NCI-H526 treated with DMSO at 0.1 percent for 48 hours (cell line): ENCODE measurements around the gene CCDC27.
"Not testable (repeated sequence)": the region's sequence is repeated elsewhere in the genome, so short reads cannot be mapped to it uniquely, and the experiment has no call there.

ENCODE experiments used
- DNase-seq: peaks from one replicate; lab custom pipeline; 2025; lab: John Stamatoyannopoulos, UW

CCDC27 gene

DNA sequence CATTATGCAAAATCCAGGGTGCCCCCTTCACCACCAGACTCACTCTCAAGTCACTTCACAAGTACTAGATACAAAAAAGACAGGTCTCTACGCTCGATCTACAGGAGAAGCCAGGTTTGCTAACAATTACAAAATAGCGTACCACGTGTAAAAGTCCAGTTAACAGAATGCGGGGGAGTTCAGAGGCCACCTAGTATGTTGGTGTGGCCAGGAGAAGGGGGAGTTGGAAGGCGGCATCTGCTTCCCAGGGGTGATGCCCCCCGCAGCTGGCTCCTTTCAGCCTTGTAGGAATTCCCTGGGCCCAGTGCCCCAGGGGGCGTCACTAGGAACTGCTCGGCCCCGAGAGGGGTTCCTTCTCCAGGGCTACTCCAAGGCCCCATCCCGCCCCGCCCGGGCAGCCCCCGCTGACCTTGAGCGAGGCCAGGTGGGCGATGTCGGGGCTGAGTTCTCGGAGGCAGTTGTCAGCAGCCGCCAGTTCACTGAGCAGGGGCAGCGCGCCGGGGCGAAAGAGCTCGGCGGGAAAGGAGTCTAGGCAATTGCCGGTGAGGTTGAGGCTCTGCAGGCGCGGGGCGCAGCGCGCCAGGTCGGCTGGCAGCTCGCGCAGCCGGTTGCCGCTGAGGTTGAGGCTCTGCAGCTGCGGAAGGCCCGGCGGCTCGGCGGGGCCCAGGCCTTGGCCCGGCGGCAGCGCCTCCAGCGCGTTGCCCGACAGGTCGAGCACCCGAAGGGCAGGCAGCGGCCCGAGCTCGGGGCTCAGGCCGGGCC lies 43.4 kb downstream of the CCDC27 start:
- DNase-seq: no peak

DNA sequence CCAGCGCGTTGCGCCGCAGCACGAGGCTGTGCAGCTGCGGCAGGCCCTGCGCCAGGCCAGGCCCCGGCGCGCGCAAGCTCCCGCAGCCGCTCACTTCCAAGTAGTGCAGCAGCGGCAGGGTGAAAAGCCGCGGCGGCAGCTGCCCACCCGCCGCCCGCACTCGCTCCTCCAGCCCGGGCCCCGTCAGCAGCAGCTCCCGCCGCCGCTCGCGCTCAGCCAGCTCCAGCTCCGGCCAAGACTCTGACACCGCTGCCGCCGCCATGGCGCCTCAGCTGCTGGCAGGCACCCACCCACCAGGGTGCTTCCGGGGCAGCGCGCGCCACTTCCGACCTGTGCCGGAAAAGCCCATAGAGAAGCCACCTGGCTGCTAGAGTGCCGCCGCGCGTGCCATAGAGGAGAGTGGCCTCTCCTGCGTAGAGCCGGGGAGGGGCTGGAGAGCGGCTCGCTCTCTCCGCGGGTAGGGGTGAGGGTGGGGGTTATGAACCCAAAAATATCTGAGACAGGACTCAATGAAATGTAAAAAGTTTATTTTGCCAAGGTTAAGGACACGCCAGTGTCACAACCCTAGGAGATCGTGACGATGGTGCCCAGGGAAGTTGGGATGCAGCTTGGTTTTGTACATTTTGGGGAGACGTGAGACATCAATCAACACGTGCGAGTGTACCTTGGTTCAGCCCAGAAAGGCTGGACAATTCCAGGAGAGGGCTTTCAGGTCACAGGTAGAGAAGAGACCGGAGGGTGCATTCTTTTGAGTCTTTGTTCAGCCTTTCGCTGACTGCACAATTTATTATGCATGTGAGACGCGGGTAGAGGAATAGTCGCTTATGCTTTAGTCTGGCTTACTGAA lies 44.2 kb downstream of the CCDC27 start, which contains the start of gene LRRC47:
Gene LRRC47, minus strand, starts transcription at position 284 of the 847 bp plus-strand sequence. Its CDS starts 22 bp downstream, at position 262.
- peak; percentile 80 for DNase-seq

DNA sequence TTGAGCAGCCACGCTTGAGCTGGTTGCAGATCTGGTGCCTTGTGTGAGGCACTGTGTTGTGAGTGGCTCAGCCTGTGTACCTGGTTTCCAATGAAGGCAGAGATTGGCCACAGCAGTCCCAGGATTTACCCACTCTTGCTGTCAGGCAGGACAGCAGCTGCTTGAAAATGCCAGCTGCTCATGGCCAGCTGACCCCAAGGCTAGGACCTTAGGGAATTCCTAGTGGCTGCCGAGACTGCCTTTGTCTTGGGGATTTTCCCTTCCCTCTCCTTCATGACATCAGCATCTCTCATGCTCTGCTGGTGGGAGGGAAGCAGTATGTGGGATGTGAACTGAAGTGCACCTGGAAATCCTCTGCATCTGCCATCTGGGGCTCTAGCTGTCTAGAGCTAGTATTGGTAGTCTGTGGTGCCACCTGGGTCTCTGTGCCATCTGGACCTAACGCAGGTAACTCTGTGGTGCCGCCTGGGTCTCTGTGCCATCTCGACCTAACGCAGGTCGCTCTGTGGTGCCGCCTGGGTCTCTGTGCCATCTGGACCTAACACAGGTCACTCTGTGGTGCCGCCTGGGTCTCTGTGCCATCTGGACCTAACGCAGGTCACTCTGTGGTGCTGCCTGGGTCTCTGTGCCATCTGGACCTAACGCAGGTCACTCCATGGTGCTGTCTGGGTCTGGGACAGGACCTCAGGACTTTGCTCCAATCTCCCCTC lies 47.9 kb downstream of the CCDC27 start:
- DNase-seq: no peak

DNA sequence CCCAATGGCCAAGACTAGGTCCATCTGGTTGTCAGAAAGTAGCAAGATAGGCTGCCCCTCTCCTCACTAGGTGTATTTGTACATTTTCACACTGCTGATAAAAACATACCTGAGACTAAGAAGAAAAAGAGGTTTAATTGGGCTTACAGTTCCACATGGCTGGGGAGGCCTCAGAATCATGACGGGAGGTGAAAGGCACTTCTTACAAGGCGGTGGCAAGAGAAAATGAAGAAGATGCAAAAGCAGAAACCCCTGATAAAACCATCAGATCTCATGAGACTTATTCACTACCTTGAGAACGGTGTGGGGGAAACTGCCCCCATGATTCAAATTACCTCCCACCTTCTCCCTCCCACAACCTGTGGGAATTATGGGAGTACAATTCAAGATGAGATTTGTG lies 48.5 kb downstream of the CCDC27 start:
- not testable (repeated sequence) for DNase-seq

DNA sequence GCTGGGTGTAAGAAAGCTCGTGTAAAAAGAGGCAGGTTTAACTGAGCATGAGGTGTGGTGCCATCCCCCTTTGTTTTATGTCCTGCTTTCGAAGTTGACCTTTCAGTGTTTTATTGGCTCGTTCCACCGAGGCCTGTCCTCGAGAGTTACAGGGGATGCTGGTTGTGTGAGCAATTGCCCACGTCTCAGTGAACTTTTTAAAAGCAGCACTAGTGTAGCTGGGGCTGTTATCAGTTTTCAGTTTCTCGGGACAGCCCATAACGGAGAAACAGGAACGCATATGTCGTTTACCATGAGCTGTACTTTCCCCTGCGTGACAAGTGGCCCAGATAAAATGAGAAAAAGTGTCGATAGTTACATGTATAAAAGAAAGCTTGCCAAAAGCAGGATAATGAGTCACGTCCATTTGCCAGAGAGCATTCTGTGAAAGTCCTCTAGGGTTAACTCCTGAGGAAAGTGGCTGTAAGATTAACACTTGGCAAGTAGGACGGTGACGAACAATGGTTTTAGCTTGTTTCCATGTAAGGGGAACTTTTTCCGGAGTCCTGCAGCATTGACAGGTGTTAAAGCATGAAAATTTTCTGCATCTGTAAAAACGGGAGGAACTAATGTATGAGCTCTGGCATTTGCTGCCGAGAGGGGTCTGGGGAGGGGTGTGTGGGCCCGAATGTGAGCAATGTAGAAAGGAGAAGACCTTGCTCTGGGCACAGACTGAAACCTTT lies 51.8 kb downstream of the CCDC27 start:
- DNase-seq: no peak

DNA sequence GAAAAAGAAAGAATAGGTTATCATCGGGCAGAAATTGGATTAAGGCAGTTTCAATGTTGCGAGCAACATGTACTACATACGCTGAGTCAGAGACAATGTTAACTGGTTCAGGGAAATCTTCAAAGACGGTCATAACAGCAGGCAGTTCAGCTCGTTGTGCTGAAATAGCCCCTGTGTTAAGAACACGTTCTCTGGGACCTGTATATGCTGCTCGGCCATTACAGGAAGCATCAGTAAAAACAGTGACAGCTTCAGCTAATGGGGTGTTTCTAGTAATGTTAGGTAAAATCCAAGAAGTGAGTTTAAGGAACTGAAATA lies 52.3 kb downstream of the CCDC27 start:
- not testable (repeated sequence) for DNase-seq

DNA sequence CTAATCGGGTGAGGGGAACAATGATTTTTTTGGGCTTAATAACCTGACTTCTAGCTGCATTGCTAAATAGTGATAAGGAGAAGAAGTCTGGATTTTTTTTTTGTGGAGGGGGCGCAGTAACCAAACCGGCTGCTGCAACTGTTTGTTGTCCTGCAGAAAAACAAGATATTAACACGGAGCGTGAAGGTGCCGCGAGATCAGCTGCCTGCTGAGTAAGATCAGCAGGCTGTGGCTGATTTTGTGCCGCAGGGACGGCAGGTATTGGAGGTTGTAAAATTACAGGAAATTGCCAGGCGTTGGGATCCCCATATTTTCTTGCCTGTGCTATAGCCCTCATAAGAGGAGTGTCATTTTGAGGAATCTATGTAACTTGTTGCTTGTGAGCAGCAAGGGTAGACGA lies 52.8 kb downstream of the CCDC27 start:
- no peak for DNase-seq

DNA sequence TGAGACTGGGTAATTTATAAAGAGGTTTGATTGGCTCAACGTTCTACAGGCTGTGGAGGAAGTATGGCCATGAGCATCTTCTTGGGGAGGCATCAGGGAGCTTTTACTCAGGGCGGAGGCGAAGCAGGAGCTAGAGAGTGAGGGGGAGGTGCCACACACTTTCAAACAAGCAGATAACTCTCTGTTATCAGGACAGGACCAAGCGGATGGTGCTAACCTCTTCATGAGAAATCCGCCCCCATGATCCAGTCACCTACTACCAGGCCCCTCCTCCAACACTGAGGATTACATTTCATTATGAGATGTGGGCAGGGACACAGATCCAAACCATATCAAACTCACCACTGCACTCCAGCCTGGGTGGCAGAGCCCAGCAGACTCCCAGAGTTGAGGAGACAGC lies 55.5 kb downstream of the CCDC27 start:
- no peak for DNase-seq

DNA sequence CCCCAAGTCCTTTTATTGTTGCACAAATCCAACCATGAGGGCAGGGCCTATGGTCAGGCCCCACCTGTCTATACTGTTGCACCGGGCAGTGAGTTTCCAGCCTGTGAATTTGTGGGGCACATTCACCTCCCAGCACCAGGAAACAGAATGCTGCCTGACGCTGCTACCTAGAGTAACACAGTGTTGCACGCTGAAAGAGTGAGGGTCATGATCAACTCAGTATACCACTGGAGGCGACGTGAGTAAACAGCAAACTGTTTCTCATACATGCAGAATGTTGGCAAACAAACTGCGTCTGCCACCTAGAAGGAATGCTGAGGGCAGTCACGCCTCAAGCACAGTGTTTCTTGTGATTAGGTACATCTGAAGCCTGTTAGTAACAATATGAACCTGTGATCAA lies 57.4 kb downstream of the CCDC27 start:
- DNase-seq: no peak

DNA sequence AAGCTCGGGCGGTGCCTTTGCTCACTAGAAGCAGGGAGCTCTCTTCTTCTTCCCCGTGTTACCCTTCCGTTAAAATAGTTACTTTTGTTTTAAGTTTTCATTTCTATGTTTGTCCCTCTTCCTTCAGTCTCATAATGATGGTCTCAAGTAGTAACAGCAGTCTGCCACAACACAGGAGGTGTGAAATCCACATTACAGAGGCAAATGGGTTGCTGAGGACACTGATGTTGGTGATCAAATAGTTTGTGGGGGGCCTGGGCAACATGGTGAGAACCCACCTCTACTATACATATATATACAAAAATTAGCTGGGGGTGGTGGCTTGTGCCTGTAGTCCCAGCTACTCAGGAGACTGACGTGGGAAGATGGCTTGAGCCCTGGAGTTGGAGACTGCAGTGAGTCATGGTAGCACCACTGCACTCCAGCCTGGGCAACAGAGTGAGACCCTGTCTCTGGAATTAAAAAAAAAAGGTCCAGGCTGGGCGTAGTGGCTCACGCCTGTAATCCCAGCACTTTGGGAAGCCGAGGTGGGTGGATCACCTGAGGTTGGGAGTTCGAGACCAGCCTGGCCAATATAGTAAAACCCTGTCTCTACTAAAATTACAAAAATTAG lies 58.0 kb downstream of the CCDC27 start:
- not testable (repeated sequence) for DNase-seq

DNA sequence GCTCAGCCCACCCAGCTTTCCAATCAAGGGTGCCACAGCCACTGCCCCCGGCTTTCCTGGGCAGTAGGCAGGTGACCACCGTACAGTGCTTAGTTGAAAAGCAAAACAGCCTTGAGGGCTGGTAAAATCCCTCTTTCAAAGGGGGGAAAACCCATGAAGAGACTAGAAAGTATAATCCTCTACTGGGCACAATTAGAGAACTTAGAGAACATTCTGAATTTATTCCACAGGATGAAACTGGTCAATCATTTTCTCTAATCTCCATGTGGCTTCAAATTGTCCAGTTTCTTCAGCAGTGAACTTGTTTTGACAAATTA lies 59.3 kb downstream of the CCDC27 start:
- DNase-seq: no peak

DNA sequence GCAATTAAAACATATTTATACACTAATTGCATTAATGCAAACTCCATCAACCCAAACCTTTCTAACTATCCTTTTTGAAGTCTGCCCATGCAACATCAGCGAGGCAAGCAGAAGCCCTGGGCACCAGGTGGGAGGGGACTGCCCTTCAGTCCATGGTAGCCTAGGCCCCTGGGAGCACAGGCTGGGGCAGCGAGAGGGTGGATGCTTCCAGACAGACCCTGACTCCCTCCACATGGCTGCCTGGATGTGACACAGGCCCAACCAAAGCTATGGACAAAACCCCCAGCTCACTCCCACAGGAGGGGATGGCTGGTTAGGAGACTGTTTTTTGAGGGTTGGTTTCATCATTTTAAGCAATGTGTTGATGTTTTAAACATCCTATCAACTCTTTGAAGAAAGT lies 61.8 kb downstream of the CCDC27 start:
- no peak for DNase-seq

DNA sequence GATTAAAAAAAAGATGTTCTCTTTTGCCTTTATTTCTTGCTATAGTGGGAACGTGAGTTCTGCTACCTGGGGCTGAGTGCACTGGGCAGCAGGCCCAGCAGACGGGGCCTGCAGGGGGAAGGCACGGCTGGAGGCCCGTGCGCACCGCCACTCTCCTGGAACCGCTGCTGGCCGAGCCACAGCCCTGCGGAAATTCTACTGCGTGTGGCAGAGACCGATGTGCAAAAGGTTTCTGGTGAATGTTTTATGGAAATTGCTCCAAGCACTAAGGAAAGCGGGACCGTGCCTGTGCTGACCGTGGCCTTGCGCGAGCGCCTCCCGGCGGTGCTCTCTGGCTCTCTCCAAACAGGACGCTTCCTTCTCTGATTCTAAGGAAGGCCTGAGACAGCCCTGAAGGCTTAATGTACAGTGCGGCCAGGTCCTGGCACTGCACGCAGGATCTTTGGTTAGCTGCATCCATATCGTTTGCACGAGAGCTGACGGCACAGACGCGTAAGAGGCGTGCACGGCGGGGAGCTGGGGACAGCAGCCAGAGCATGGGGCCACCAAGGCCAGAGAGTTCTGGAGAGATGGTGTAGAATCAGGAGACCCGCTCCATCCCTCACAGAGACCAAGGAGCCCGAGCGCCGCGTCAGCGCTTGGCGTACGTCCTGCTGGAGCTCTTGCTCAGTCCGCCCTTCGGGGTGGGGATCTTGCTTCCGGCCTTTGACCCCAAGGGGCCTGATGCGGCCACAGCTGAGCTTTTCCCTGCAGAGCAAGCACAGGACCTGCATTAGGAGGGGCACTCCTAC lies 62.7 kb downstream of the CCDC27 start:
- no peak for DNase-seq

DNA sequence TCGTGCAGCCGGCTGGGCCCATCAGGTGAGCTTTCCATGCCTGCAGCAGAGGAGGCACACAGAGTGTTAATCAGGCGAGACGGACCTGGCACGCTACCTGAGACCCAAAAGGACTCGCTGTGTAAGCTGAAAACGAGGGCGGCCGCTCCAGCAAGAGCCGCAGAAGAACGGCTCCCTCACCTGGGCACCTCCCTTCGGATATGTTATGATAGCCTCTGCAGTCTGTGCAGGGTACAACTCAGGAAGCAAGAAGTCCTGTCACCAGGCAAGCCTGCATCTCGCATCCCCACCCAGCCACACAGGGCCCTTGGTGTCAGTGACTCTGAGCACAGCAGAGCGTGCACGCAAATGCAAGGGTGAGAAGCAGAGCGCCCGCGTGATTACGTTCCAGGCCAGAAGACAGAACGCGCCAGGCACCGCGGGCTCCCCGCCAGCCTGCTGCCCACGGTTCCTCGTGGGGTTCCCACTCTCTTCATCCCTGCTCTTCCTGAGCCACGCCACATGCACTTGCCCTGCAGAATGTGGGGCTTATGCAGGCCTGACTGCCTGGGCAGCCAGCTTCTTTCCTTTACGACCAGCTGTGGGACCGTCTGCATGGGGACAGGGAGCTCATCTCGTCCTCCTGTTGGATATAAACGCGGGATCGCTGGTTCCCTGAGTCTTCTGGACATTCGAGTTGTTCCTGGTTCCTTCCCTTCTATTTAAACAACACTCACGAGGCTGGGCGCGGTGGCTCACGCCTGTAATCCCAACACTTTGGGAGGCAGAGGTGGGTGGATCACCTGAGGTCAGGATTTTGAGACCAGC lies 64.3 kb downstream of the CCDC27 start:
- DNase-seq: no peak

DNA sequence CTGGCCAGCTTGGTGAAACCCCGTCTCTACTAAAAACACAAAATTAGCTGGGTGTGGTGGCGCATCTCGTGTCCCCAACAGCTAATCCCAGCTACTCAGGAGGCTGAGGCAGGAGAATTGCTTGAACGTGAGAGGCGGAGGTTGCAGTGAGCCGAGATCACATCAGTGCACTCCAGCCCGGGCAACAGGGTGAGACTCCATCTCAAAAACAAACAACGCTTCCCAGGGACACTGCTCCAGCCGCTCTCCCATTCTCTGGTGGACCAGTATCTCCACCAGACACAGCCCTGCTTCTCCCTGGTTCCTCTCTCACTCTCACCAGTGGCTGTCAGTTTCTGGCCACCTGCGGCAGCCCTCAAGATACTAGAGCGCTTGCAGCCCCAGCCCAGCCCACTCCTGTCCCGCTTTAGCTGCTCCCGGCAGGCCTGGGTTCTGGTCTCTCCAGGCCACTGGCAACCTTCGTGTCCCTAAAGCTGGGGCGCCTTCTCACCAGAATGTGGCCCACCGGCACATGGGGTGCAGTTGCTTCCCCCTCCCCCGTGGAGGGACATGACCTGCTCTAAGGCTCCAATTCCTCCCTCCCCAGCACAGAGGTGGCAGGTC lies 65.0 kb downstream of the CCDC27 start:
- no peak for DNase-seq

DNA sequence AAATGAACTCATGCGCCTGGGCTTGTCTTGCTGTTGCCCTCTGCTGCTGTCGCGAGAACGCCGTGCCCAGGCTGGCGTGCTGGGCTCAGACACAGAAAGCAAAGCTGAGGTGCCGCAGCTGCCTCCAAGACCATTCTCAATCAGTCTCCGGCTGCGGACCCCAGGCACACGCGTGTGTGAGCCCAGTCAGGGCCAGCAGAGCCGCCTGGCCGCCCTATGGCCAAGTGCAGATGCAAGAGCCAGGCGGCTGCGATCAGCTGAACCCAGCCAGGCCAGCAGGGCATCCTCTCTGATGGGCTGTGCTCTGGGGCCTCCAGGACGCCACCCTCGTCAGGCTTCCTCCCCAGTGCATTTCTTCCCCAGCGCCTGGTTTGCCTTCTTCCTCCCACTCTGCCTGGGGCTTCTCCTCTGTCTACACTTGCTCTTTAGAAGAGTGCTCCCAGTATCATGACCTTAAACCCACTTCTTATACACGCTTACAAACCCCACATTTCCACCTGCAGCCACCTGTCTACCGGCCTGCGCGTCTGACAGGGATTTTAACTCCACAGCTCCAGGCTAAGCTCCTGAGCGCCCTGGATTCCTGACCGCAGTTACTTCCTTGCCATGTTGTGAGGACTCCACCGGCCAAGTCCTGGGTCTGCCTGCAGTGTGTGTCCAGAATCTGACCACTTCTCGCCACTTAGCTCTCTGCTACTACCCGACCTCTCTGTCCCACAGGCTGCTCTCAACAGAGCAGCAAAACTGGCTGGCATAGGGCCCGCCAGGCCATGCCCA lies 65.8 kb downstream of the CCDC27 start:
- no peak for DNase-seq

DNA sequence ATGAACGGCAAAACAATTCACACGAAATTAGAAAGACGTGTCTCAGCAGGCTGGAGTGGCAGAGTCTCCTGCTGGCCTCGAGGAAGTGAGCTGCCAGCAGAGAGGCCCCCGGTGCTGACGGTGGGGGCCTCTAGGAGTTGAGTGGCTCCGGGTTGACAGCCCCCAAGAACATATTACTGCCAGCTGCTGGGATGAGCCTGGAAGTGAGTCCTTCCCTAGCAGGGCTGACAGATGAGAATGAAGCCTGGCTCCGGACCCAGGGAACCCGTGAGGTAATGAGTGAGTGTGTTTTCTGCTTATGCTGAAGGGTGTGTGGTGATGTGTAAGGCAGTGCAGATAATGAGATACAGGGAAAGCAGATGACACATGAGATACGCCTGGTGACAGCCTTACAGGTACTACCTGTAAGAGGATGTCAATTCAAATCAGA lies 67.5 kb downstream of the CCDC27 start:
- DNase-seq: peak; percentile 7

DNA sequence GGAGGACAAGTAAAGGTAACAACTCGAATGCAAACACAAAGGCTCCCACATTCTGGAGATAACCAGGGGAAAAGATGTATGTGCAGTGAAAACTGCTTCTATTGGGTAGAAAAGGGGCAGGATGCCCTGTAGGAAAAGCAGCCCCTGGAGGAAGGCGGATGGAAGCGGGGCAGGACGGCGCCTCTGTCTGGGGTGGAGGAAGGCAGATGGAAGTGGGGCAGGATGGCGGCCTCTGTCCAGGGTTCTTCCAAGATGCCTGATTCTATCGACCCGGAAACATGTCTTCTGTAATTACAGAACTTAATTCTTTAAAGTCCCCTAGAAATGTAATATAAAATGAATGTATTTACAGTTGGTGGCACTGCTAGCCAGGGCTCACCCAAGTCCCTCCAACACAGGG lies 68.1 kb downstream of the CCDC27 start:
- no peak for DNase-seq

DNA sequence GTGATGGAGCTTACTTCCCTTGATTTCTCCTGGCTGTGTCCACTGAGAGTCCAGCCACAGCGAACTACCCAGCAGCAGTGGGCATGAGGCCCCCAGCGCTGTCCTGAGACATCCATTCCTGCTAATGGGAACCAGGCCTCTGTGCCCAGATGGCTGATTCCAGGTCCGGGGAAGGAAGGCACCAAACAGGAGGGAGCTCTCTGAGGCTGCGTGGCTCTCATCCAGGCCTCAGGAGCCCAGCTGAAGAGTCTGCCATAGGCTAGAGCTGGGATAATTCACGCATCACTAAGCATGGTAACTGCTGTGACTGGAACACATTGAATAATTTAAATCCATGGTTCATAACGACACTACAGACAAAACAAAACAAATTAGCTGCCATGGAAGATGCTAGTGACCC lies 68.8 kb downstream of the CCDC27 start:
- DNase-seq: peak; percentile 87
